GM12878 (cell line): Measurements from ENCODE around the gene HCFC1R1. TPM values are rescaled to one million over a fixed set of nuclear protein-coding genes. Genes with fewer than 3 reads are reported as not detected.

Experiments used
- CBFB ChIP-seq: IDR thresholded peaks from 2 replicates; pipeline ENCODE4 v1.6.1; 2016; ENCODE audit warnings: antibody characterized with exemption, low read depth
- CHD1 ChIP-seq: IDR thresholded peaks from 2 replicates; pipeline ENCODE4 v1.6.1; 2012; ENCODE audit warnings: low read depth, low read length, improper control_type of control experiment
- CREM ChIP-seq: IDR thresholded peaks from 2 replicates; pipeline ENCODE4 v1.6.1; 2014; ENCODE audit warnings: antibody characterized with exemption, low read depth
- EED ChIP-seq: sonication (generic); IDR thresholded peaks from 2 replicates; pipeline ENCODE4 v1.6.1; 2016; ENCODE audit warnings: antibody characterized with exemption, low read depth
- IKZF2 ChIP-seq, 2 experiments: fragments of 450-650 bp; IDR thresholded peaks; 2 replicates each; pipeline ENCODE4 v1.6.1; 2017; ENCODE audit warnings: mild to moderate bottlenecking in 2 of 2, moderate library complexity in 2 of 2
- KLF5 ChIP-seq: fragments of 450-650 bp; IDR thresholded peaks from 2 replicates; pipeline ENCODE4 v1.6.1; 2014; ENCODE audit warnings: mild to moderate bottlenecking; ENCODE audit not compliant: partially characterized antibody
- LARP7 ChIP-seq: fragments of 450-650 bp; IDR thresholded peaks from 2 replicates; pipeline ENCODE4 v1.6.1; 2017; ENCODE audit warnings: mild to moderate bottlenecking
- MEF2A ChIP-seq: IDR thresholded peaks from 2 replicates; pipeline ENCODE4 v1.6.1; 2011; ENCODE audit warnings: low read depth, mild to moderate bottlenecking, low read length, moderate library complexity; ENCODE audit not compliant: insufficient read depth
- MYB ChIP-seq: fragments of 150-350 bp; IDR thresholded peaks from 2 replicates; pipeline ENCODE4 v1.6.1; 2014; ENCODE audit warnings: mild to moderate bottlenecking, low read depth, low read length, borderline replicate concordance
- NFYA ChIP-seq: IDR thresholded peaks from 2 replicates; pipeline ENCODE4 v1.6.1; 2011; ENCODE audit warnings: low read depth, mild to moderate bottlenecking, low read length, improper control_type of control experiment, borderline replicate concordance
- NFYB ChIP-seq: IDR thresholded peaks from 2 replicates; pipeline ENCODE4 v1.6.1; 2011; ENCODE audit warnings: low read depth, mild to moderate bottlenecking, low read length, improper control_type of control experiment, moderate library complexity; ENCODE audit not compliant: insufficient read depth
- RUNX3 ChIP-seq: IDR thresholded peaks from 2 replicates; pipeline ENCODE4 v1.6.1; 2012; ENCODE audit warnings: low read length, inconsistent platforms
- ZNF24 ChIP-seq: fragments of 450-650 bp; IDR thresholded peaks from 2 replicates; pipeline ENCODE4 v1.6.1; 2017; ENCODE audit warnings: antibody characterized with exemption, mild to moderate bottlenecking
- polyA plus RNA-seq, 11 experiments: library from polyadenylated mRNA; depleted of rRNA in 4 of 11; unstranded in 6 of 11; stranded (reverse) in 5 of 11; fragments of >200 nt; fragmentation: Nextera tagmentation in 4 of 11; fragmentation: Illumina TruSeq in 1 of 11; extraction: Ambion mirVana in 4 of 11; extraction: Trizol in 1 of 11; gene quantifications; 1 replicate in 1 of 11; 2 replicates in 10 of 11; pipeline versions ENCODE4 v1.2.1 to v1.2.3, GENCODE V29; 2011 to 2016; ENCODE audit warnings: inconsistent platforms in 2 of 11, missing spikeins in 2 of 11, low read depth in 1 of 11
- total RNA-seq, 4 experiments: library from RNA; depleted of rRNA in 3 of 4; stranded (reverse); fragments of >200 nt in 3 of 4; fragmentation: Illumina TruSeq in 1 of 4; extraction: Trizol in 1 of 4; gene quantifications; 2 replicates each; pipeline versions ENCODE4 v1.2.1 to v1.2.3, GENCODE V29; 2013 to 2021
- TF ChIP-seq, protein P1 (sequence below): IDR thresholded peaks from 2 replicates; pipeline ENCODE4 v1.6.1; 2012; ENCODE audit warnings: mild to moderate bottlenecking, low read depth, low read length
- TF ChIP-seq, protein P2 (sequence below): fragments of 450-650 bp; IDR thresholded peaks from 2 replicates; pipeline ENCODE4 v1.6.1; 2017; ENCODE audit warnings: mild to moderate bottlenecking, moderate library complexity
- TF ChIP-seq, protein P3 (sequence below): fragments of 450-650 bp; IDR thresholded peaks from 2 replicates; pipeline ENCODE4 v1.6.1; 2017; ENCODE audit warnings: borderline replicate concordance
- TF ChIP-seq, protein P4 (sequence below): IDR thresholded peaks from 2 replicates; pipeline ENCODE4 v1.6.1; 2012; ENCODE audit warnings: low read depth, low read length, improper control_type of control experiment
- TF ChIP-seq, protein P5 (sequence below): fragments of 450-650 bp; IDR thresholded peaks from 2 replicates; pipeline ENCODE4 v1.6.1; 2018; ENCODE audit warnings: mild to moderate bottlenecking, low read depth, moderate library complexity; ENCODE audit not compliant: partially characterized antibody

The HCFC1R1 gene
- total and polyA plus RNA-seq, 10 of the 15 experiments (the other 5 are each of a cell fraction or from before 2014, with no cell fraction given) = 2.8 to 42.5 (median 20.4) TPM

DNA sequence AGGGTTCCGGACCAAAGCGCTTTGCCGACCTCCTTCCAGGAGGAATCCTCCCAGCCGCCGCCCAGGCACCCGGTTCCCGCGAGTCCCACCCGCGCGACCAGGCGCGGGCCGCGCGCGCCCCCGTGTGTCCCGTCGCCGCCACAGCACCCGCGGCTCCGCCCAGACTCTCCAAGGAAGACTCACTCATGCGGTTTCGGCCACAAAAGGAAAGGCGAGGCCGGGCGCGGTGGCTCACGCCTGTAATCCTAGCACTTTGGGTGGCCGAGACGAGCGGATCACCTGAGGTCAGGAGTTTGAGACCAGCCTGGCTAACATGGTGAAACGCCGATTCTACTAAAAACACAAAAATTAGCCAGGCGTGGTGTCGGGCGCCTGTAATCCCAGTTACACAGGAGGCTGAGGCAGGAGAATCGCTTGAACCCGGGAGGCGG, 40.0 kb downstream of the HCFC1R1 start (continued):
- TF ChIP-seq, protein P1, sequence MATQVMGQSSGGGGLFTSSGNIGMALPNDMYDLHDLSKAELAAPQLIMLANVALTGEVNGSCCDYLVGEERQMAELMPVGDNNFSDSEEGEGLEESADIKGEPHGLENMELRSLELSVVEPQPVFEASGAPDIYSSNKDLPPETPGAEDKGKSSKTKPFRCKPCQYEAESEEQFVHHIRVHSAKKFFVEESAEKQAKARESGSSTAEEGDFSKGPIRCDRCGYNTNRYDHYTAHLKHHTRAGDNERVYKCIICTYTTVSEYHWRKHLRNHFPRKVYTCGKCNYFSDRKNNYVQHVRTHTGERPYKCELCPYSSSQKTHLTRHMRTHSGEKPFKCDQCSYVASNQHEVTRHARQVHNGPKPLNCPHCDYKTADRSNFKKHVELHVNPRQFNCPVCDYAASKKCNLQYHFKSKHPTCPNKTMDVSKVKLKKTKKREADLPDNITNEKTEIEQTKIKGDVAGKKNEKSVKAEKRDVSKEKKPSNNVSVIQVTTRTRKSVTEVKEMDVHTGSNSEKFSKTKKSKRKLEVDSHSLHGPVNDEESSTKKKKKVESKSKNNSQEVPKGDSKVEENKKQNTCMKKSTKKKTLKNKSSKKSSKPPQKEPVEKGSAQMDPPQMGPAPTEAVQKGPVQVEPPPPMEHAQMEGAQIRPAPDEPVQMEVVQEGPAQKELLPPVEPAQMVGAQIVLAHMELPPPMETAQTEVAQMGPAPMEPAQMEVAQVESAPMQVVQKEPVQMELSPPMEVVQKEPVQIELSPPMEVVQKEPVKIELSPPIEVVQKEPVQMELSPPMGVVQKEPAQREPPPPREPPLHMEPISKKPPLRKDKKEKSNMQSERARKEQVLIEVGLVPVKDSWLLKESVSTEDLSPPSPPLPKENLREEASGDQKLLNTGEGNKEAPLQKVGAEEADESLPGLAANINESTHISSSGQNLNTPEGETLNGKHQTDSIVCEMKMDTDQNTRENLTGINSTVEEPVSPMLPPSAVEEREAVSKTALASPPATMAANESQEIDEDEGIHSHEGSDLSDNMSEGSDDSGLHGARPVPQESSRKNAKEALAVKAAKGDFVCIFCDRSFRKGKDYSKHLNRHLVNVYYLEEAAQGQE = no peak
- TF ChIP-seq LARP7 = peak; percentile 49; the same call in 1 of the 2 replicates
- TF ChIP-seq, protein P2, sequence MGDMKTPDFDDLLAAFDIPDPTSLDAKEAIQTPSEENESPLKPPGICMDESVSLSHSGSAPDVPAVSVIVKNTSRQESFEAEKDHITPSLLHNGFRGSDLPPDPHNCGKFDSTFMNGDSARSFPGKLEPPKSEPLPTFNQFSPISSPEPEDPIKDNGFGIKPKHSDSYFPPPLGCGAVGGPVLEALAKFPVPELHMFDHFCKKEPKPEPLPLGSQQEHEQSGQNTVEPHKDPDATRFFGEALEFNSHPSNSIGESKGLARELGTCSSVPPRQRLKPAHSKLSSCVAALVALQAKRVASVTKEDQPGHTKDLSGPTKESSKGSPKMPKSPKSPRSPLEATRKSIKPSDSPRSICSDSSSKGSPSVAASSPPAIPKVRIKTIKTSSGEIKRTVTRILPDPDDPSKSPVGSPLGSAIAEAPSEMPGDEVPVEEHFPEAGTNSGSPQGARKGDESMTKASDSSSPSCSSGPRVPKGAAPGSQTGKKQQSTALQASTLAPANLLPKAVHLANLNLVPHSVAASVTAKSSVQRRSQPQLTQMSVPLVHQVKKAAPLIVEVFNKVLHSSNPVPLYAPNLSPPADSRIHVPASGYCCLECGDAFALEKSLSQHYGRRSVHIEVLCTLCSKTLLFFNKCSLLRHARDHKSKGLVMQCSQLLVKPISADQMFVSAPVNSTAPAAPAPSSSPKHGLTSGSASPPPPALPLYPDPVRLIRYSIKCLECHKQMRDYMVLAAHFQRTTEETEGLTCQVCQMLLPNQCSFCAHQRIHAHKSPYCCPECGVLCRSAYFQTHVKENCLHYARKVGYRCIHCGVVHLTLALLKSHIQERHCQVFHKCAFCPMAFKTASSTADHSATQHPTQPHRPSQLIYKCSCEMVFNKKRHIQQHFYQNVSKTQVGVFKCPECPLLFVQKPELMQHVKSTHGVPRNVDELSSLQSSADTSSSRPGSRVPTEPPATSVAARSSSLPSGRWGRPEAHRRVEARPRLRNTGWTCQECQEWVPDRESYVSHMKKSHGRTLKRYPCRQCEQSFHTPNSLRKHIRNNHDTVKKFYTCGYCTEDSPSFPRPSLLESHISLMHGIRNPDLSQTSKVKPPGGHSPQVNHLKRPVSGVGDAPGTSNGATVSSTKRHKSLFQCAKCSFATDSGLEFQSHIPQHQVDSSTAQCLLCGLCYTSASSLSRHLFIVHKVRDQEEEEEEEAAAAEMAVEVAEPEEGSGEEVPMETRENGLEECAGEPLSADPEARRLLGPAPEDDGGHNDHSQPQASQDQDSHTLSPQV = no peak
- no peak for TF ChIP-seq KLF5
- peak; percentile 34 to 55; a peak in 3 of 4 replicates for TF ChIP-seq IKZF2 (IDR thresholded peaks at IDR 0.05)
- TF ChIP-seq, protein P3, sequence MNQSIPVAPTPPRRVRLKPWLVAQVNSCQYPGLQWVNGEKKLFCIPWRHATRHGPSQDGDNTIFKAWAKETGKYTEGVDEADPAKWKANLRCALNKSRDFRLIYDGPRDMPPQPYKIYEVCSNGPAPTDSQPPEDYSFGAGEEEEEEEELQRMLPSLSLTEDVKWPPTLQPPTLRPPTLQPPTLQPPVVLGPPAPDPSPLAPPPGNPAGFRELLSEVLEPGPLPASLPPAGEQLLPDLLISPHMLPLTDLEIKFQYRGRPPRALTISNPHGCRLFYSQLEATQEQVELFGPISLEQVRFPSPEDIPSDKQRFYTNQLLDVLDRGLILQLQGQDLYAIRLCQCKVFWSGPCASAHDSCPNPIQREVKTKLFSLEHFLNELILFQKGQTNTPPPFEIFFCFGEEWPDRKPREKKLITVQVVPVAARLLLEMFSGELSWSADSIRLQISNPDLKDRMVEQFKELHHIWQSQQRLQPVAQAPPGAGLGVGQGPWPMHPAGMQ = no peak
- no peak for TF ChIP-seq NFYB
- peak; percentile 46; the same call in 1 of the 2 replicates for TF ChIP-seq RUNX3
- no peak for TF ChIP-seq CHD1
- TF ChIP-seq, protein P4, sequence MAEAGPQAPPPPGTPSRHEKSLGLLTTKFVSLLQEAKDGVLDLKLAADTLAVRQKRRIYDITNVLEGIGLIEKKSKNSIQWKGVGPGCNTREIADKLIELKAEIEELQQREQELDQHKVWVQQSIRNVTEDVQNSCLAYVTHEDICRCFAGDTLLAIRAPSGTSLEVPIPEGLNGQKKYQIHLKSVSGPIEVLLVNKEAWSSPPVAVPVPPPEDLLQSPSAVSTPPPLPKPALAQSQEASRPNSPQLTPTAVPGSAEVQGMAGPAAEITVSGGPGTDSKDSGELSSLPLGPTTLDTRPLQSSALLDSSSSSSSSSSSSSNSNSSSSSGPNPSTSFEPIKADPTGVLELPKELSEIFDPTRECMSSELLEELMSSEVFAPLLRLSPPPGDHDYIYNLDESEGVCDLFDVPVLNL = no peak
- TF ChIP-seq, protein P5, sequence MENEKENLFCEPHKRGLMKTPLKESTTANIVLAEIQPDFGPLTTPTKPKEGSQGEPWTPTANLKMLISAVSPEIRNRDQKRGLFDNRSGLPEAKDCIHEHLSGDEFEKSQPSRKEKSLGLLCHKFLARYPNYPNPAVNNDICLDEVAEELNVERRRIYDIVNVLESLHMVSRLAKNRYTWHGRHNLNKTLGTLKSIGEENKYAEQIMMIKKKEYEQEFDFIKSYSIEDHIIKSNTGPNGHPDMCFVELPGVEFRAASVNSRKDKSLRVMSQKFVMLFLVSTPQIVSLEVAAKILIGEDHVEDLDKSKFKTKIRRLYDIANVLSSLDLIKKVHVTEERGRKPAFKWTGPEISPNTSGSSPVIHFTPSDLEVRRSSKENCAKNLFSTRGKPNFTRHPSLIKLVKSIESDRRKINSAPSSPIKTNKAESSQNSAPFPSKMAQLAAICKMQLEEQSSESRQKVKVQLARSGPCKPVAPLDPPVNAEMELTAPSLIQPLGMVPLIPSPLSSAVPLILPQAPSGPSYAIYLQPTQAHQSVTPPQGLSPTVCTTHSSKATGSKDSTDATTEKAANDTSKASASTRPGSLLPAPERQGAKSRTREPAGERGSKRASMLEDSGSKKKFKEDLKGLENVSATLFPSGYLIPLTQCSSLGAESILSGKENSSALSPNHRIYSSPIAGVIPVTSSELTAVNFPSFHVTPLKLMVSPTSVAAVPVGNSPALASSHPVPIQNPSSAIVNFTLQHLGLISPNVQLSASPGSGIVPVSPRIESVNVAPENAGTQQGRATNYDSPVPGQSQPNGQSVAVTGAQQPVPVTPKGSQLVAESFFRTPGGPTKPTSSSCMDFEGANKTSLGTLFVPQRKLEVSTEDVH = no peak
- no peak for TF ChIP-seq ZNF24
- TF ChIP-seq CBFB = no peak
- no peak for TF ChIP-seq CREM
- peak; percentile 73 for TF ChIP-seq EED
- TF ChIP-seq NFYA = no peak
- no peak for TF ChIP-seq MYB
- TF ChIP-seq MEF2A = no peak
- TF ChIP-seq, all 136 proteins: peak for 23
